ENCODE data around the gene SNX20.

DNA sequence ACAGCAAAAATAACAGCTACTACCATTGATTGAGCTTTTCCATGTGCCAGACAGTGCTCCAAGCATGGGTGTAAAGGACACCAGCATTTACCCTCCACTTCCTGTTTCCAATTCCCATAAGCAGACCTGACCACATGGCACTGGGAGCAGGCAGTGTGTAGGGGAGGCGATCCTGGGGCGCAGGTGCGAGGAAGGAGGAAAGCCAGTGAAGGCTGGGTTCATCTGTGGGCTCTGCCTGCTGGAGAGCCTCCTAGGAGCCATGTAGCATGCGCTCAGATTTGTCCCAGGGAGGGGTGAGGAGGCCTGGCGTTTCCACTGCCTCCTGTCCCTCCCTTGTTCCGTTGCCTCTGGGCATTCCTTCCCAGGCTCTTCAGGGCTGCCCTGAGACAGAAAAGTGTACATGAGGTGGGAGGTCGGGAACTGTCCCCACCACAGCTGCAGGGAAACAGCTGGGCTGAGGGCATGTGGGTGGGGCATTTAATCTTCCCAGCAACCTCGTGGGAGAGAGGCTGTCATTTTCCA lies 56.6 kb downstream of the SNX20 start:
- TF ChIP-seq GATA2 (IDR thresholded peaks at IDR 0.05; ENCODE audit: low read depth, low read length) (no peak), GATA3 (IDR thresholded peaks at IDR 0.05; ENCODE audit: low read depth, low read length) (no peak)
